Gastroesophageal sphincter (tissue), 3 donors: ENCODE data around the gene PTPN14.

Experiments
- CTCF ChIP-seq, 4 experiments: fragments of 200-600 bp in 2 of 4; fragments of 450-650 bp in 2 of 4; sonication (generic) in 1 of 4; IDR thresholded peaks; one replicate each; pipeline ENCODE4 v1.5.1; 2017 to 2019; ENCODE audit warnings: antibody characterized with exemption in 4 of 4, mild to moderate bottlenecking in 2 of 4, moderate library complexity in 2 of 4
- POLR2A ChIP-seq, 2 donors: fragments of 450-650 bp; IDR thresholded peaks; one replicate each; pipeline ENCODE4 v1.6.1; 2017; ENCODE audit warnings: antibody characterized with exemption in 2 of 2, mild to moderate bottlenecking in 2 of 2, moderate library complexity in 1 of 2

DNA sequence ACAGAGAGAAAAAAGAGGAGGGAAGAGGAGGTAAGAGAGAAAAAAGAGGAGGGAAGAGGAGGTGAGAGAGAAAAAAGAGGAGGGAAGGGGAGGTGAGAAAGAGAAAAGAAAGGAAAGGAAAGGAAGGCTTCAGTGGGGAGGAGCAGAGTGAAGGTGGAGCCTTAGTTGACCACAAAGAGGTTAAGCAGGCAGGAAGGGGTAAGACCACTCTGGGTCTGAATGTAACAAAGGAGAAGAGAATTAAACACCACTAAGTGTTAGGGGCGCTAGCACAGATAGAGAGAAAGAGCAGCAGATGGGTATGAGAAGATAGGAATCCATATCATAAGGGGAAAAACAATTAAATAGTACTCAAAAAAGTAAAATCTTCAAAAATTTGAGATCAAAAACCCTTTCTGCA lies 6.6 kb downstream of the PTPN14 start:
- TF ChIP-seq CTCF (IDR thresholded peaks at IDR 0.05) (no peak), POLR2A (IDR thresholded peaks at IDR 0.05) (no peak)
